NCI-H1694 (cell line): ENCODE measurements around the gene GTF2I.
A peak's percentile ranks its signal among the peaks of the same experiment; 100 is the strongest.
"Not testable (repeated sequence)": the region's sequence is repeated elsewhere in the genome, so short reads cannot be mapped to it uniquely, and the experiment has no call there.

Source experiments
- DNase-seq: peaks from one replicate; lab custom pipeline; 2025; lab: John Stamatoyannopoulos, UW

GTF2I gene

GRCh38 chr7:74779053-74779452 is 121.5 kb downstream of the GTF2I start:
- DNase-seq, result not testable (repeated sequence)

- not testable (repeated sequence) for DNase-seq
Observed at GRCh38 chr7:74781746-74782145, 124.2 kb downstream of the GTF2I start.

DNA sequence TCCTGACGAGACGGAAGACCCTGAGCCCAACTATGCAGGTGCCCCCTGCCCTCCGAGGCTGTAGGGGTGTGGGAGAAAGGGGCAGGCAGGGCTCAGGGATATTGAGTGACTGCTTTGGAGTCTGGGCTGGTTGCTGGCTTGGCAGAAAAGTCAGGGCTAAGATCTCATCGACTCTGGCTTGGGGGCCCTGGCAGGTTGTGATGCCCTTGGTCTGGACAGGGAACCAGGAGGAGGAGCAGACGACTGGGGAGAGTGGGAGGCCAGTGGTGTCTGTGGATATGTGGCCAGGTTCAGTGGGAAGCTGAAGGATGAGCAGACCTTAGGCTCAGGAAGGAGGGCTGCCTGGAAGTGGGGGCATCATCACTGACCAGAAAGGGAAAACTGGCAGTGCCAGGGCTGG is 126.1 kb downstream of the GTF2I start:
- not testable (repeated sequence) for DNase-seq

DNA sequence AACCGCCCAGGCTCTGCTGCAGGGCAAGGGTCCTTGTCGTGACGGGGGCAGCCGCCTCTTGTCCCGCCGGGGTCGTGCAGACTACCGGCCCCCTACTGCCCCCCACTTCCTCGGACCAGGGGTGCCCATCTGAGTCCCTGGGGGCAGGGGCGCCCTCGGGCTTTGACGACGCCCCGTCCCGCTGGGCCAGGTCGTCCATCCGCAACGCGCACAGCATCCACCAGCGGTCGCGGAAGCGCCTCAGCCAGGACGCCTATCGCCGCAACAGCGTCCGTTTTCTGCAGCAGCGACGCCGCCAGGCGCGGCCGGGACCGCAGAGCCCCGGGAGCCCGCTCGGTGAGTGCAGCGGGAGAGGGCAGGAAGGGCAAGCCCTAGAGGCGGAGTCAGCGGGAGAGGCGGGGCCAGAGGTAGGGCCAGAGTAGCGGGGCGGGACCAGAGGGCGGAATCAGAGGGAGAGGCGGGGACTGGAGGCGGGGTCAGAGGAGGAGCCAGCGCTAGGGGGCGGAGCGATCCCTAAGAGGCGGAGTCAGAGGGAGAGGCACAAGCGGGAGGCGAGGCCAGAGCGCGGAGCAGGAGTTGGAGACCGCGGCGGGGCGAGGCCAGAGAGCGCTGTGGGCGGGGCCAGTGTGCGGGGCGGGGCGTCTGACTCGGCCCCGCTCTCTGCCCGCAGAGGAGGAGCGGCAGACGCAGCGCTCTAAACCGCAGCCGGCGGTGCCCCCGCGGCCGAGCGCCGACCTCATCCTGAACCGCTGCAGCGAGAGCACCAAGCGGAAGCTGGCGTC is 131.0 kb downstream of the GTF2I start:
- DNase-seq, result peak; percentile 75

GRCh38 chr7:74789200-74789736 is 131.8 kb downstream of the GTF2I start:
- DNase-seq, result not testable (repeated sequence)

DNA sequence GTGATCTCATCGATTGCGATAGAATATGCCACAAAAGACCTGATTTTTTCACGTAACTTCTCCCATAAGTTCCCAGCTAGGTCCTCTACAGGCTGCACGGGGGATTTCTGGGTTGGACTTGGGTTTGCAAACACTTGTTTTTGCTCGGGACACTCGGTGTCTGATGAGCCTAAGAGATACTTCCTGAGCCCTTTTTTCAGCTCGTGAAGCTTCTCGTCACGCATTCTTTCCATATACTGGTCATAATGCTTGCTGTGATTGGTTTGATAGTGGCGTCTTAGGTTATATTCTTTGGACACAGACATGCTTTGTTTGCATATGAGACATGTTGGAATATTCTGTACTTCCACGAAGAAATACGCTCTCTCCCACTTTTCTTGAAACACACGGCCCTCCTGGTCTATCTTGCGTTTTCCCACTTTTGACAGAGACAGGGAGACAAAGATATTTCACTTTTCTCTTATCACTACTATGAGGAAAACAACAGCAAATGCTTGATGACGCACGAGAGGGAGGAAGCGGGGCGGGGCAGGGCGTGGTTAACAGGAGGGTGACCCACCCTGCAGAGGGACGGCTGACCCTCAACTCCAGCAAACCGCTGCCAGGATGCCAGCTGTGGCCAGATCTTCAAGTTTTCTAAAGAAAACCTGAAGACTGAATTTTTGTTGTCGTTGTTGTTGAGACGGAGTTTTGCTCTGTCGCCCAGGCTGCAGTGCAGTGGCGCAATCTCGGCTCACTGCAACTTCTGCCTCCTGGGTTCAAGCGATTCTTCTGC is 140.5 kb downstream of the GTF2I start:
- not testable (repeated sequence) for DNase-seq

GRCh38 chr7:74798644-74799043 is 141.1 kb downstream of the GTF2I start:
- not testable (repeated sequence) for DNase-seq
